ENCODE data around the gene PPDPF.

PPDPF gene

DNA sequence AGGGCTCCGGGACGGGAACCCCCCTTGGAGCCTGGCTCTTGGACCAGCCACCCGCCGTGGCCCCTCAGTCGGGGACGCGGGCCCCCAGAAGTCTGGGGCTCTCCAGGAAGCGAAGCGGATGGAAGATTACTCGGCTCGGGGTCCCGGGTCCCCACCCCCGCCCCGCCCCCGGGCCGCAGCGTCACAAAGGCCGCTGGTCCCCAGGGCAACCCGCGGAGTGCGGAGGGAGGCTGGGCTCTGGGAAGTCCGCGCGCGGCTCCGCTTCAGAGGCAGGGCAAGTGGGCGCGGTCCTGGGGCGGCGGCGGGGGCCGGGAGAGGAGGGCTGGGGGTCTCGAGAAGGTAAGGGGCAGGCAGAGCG is 33.3 kb downstream of the PPDPF start, which contains the start of gene FNDC11:
TSS of gene FNDC11 (plus strand) at position 227 of the 358 bp plus-strand sequence. CDS start 1,505 bp downstream, outside the sequence.
- H3K27ac ChIP-seq (replicated peaks) = no peak within 1 kb of the TSS
- H3K27me3 ChIP-seq (ENCODE audit: insufficient read depth, poor library complexity, severe bottlenecking) = peaks cover 49% of the 10 kb centered on the region
- DNase-seq (ENCODE audit: low read depth in 1 of 2, low spot score in 1 of 2) = no peak
- no peak within 1 kb of the TSS for H3K4me3 ChIP-seq (replicated peaks; ENCODE audit: insufficient read depth, low read length)
- TF ChIP-seq CTCF (IDR thresholded peaks at IDR 0.05; ENCODE audit: insufficient read depth, low read length) (no peak), GABPA (IDR thresholded peaks at IDR 0.05; ENCODE audit: low read depth) (no peak), POLR2AphosphoS5 (IDR thresholded peaks at IDR 0.05; ENCODE audit: low read depth) (no peak), SPI1 (IDR thresholded peaks at IDR 0.05; ENCODE audit: borderline replicate concordance, low read depth) (no peak)
- TF ChIP-seq, protein P1, sequence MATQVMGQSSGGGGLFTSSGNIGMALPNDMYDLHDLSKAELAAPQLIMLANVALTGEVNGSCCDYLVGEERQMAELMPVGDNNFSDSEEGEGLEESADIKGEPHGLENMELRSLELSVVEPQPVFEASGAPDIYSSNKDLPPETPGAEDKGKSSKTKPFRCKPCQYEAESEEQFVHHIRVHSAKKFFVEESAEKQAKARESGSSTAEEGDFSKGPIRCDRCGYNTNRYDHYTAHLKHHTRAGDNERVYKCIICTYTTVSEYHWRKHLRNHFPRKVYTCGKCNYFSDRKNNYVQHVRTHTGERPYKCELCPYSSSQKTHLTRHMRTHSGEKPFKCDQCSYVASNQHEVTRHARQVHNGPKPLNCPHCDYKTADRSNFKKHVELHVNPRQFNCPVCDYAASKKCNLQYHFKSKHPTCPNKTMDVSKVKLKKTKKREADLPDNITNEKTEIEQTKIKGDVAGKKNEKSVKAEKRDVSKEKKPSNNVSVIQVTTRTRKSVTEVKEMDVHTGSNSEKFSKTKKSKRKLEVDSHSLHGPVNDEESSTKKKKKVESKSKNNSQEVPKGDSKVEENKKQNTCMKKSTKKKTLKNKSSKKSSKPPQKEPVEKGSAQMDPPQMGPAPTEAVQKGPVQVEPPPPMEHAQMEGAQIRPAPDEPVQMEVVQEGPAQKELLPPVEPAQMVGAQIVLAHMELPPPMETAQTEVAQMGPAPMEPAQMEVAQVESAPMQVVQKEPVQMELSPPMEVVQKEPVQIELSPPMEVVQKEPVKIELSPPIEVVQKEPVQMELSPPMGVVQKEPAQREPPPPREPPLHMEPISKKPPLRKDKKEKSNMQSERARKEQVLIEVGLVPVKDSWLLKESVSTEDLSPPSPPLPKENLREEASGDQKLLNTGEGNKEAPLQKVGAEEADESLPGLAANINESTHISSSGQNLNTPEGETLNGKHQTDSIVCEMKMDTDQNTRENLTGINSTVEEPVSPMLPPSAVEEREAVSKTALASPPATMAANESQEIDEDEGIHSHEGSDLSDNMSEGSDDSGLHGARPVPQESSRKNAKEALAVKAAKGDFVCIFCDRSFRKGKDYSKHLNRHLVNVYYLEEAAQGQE (IDR thresholded peaks at IDR 0.05; ENCODE audit: insufficient replicate concordance, low read depth) = no peak

DNA sequence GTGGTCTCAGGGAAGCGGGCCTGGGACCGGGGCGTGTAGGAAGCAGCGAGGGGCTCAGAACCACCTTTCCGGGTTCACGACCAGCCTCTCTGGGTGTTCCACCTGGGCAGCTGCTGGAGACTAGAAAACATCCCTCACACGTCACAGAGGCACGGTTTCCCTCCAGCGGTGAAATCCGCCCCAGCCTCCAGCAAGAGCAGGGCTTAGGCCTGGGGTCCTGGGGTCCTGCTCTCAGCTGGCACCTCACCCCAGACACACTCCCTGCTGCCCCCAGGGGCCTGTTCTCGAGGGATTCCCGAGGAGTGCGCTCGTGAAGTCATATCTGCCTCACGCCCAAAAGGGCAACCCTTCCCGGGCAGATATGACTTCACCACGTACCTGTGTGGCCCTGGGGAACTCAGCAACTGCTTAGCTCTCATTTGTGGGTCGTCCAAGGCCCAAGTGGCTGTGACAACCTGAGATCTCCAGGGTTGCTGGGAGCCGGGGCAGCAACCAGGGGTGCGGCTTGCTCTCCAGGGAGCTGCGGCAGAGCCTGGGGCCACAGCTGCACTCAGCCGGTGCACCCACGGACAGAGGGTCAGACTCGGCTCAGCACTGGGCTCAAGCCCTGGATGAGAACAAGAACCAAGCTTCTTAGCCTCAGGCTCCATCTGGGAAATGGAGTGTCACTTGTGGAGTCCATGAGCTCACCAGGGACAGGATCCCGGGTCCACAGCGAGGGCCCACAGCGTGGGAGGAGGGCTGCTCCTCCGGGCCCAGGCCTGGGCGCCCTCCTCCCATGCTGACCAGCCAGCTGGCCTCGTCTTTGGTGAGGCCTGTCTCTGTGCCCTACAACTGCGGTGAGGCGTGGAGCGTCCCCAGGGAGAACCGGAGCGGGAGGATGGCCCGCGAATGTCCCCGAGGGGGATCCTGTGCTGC is 34.1 kb downstream of the PPDPF start:
- peaks cover 45% of the 10 kb centered on the region for H3K27me3 ChIP-seq (ENCODE audit: insufficient read depth, poor library complexity, severe bottlenecking)
- TF ChIP-seq CTCF (IDR thresholded peaks at IDR 0.05; ENCODE audit: insufficient read depth, low read length) (no peak), SPI1 (IDR thresholded peaks at IDR 0.05; ENCODE audit: borderline replicate concordance, low read depth) (no peak), POLR2AphosphoS5 (IDR thresholded peaks at IDR 0.05; ENCODE audit: low read depth) (no peak), GABPA (IDR thresholded peaks at IDR 0.05; ENCODE audit: low read depth) (no peak)
- TF ChIP-seq, protein P1 (IDR thresholded peaks at IDR 0.05; ENCODE audit: insufficient replicate concordance, low read depth) = no peak
- no peak overlapping the region for H3K4me3 ChIP-seq (replicated peaks; ENCODE audit: insufficient read depth, low read length)
- DNase-seq (ENCODE audit: low read depth in 1 of 2, low spot score in 1 of 2) = no peak
- no peak overlapping the region for H3K27ac ChIP-seq (replicated peaks)

DNA sequence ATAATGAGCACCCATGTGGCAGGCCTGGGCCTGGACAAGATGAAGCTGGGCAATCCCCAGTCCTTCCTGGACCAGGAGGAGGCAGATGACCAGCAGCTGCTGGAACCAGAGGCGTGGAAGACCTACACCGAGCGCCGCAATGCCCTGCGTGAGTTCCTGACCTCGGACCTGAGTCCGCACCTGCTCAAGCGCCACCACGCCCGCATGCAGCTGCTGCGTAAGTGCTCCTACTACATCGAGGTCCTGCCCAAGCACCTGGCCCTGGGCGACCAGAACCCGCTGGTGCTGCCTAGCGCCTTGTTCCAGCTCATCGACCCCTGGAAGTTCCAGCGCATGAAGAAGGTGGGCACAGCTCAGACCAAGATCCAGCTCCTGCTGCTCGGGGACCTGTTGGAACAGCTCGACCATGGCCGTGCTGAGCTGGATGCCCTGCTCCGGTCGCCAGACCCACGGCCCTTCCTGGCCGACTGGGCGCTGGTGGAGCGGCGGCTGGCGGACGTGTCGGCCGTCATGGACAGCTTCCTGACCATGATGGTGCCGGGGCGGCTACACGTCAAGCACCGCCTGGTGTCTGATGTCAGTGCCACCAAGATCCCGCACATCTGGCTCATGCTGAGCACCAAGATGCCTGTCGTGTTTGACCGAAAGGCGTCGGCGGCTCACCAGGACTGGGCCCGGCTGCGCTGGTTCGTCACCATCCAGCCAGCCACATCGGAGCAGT is 35.3 kb downstream of the PPDPF start:
- Histone ChIP-seq H3K27me3 (ENCODE audit: insufficient read depth, poor library complexity, severe bottlenecking) (peaks cover 35% of the 10 kb centered on the region), H3K4me3 (replicated peaks; ENCODE audit: insufficient read depth, low read length) (no peak overlapping the region), H3K27ac (replicated peaks) (no peak overlapping the region)
- no peak for DNase-seq (ENCODE audit: low read depth in 1 of 2, low spot score in 1 of 2)
- TF ChIP-seq, protein P1 (IDR thresholded peaks at IDR 0.05; ENCODE audit: insufficient replicate concordance, low read depth) = no peak
- TF ChIP-seq GABPA (IDR thresholded peaks at IDR 0.05; ENCODE audit: low read depth) (no peak), CTCF (IDR thresholded peaks at IDR 0.05; ENCODE audit: insufficient read depth, low read length) (no peak), SPI1 (IDR thresholded peaks at IDR 0.05; ENCODE audit: borderline replicate concordance, low read depth) (no peak), POLR2AphosphoS5 (IDR thresholded peaks at IDR 0.05; ENCODE audit: low read depth) (no peak)

Data from HL-60 (cell line).